ENCODE measurements around the gene LENG9.

The LENG9 gene

GRCh38 chr19:54434873-54435214 lies 28.7 kb downstream of the LENG9 start:
- peaks cover 33% of the 10 kb centered on the region for H3K4me1 ChIP-seq (ENCODE audit: control insufficient read depth, insufficient read depth, low read length)

GRCh38 chr19:54434112-54434872 lies 29.3 kb downstream of the LENG9 start:
- Histone ChIP-seq H3K27ac (ENCODE audit: low read length) (no peak overlapping the region), H3K36me3 (ENCODE audit: control insufficient read depth in 2 of 2, insufficient read depth in 2 of 2, low read length in 2 of 2) (no peaks in the 10 kb centered on the region), H3K9me3 (ENCODE audit: control insufficient read depth in 2 of 2, low read length in 2 of 2) (no peaks in the 10 kb centered on the region), H3K4me1 (ENCODE audit: control insufficient read depth, insufficient read depth, low read length) (peaks cover 33% of the 10 kb centered on the region), H3K4me3 (ENCODE audit: low read length in 2 of 2) (no peak overlapping the region), H3K9ac (ENCODE audit: low read length in 2 of 2) (no peak overlapping the region), H3K27me3 (ENCODE audit: control insufficient read depth in 1 of 2, insufficient read depth in 2 of 2, low read length in 2 of 2) (peaks cover 17 to 42% of the 10 kb centered on the region in 2 donors)

More at GRCh38 chr19:54434873-54435214, 28.7 kb downstream of the LENG9 start:
- peaks cover 12 to 37% of the 10 kb centered on the region in 2 donors for H3K27me3 ChIP-seq (ENCODE audit: control insufficient read depth in 1 of 2, insufficient read depth in 2 of 2, low read length in 2 of 2)
- no peak overlapping the region for H3K4me3 ChIP-seq (ENCODE audit: low read length in 2 of 2)
- no peak overlapping the region for H3K27ac ChIP-seq (ENCODE audit: low read length)
- no peaks in the 10 kb centered on the region for H3K36me3 ChIP-seq (ENCODE audit: control insufficient read depth in 2 of 2, insufficient read depth in 2 of 2, low read length in 2 of 2)
- H3K9me3 ChIP-seq (ENCODE audit: control insufficient read depth in 2 of 2, low read length in 2 of 2): no peaks in the 10 kb centered on the region
- H3K9ac ChIP-seq (ENCODE audit: low read length in 2 of 2): no peak overlapping the region

DNA sequence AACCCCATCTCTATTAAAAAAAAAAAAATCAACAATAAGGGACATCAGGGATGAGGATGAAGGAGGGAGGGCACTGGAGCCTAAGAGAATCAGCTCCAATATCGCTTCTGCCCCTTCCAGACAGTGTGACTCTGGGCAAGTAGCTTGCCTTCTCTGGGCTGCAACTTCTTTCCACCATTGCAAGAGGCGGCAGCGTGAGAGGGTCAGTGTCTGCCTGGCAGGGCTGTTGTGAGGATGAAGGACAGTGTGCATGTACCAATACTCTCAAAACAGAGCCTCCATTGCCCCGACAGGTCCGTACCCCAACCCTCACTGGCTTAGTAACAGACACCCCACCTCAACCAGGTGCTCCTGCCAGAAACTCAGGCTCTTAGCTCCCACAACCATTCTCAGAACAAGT lies 29.9 kb downstream of the LENG9 start:
- H3K27ac ChIP-seq (ENCODE audit: low read length): no peak overlapping the region
- H3K9me3 ChIP-seq (ENCODE audit: control insufficient read depth in 2 of 2, low read length in 2 of 2): no peaks in the 10 kb centered on the region
- H3K9ac ChIP-seq (ENCODE audit: low read length in 2 of 2): no peak overlapping the region
- peaks cover 22 to 48% of the 10 kb centered on the region in 2 donors for H3K27me3 ChIP-seq (ENCODE audit: control insufficient read depth in 1 of 2, insufficient read depth in 2 of 2, low read length in 2 of 2)
- H3K4me1 ChIP-seq (ENCODE audit: control insufficient read depth, insufficient read depth, low read length): peaks cover 33% of the 10 kb centered on the region
- H3K4me3 ChIP-seq (ENCODE audit: low read length in 2 of 2): no peak overlapping the region
- H3K36me3 ChIP-seq (ENCODE audit: control insufficient read depth in 2 of 2, insufficient read depth in 2 of 2, low read length in 2 of 2): no peaks in the 10 kb centered on the region

GRCh38 chr19:54432144-54432738 lies 31.3 kb downstream of the LENG9 start:
- Histone ChIP-seq H3K9me3 (ENCODE audit: control insufficient read depth in 2 of 2, low read length in 2 of 2) (no peaks in the 10 kb centered on the region), H3K4me3 (ENCODE audit: low read length in 2 of 2) (no peak overlapping the region), H3K4me1 (ENCODE audit: control insufficient read depth, insufficient read depth, low read length) (peaks cover 33% of the 10 kb centered on the region), H3K27me3 (ENCODE audit: control insufficient read depth in 1 of 2, insufficient read depth in 2 of 2, low read length in 2 of 2) (peaks cover 29 to 50% of the 10 kb centered on the region in 2 donors), H3K27ac (ENCODE audit: low read length) (no peak overlapping the region), H3K36me3 (ENCODE audit: control insufficient read depth in 2 of 2, insufficient read depth in 2 of 2, low read length in 2 of 2) (no peaks in the 10 kb centered on the region), H3K9ac (ENCODE audit: low read length in 2 of 2) (no peak overlapping the region)

- Histone ChIP-seq H3K4me1 (ENCODE audit: control insufficient read depth, insufficient read depth, low read length) (peaks cover 30% of the 10 kb centered on the region), H3K9ac (ENCODE audit: low read length in 2 of 2) (no peak overlapping the region), H3K9me3 (ENCODE audit: control insufficient read depth in 2 of 2, low read length in 2 of 2) (no peaks in the 10 kb centered on the region), H3K36me3 (ENCODE audit: control insufficient read depth in 2 of 2, insufficient read depth in 2 of 2, low read length in 2 of 2) (no peaks in the 10 kb centered on the region), H3K4me3 (ENCODE audit: low read length in 2 of 2) (peak overlapping the region in 1 of 2 donors; percentile 22), H3K27ac (ENCODE audit: low read length) (no peak overlapping the region), H3K27me3 (ENCODE audit: control insufficient read depth in 1 of 2, insufficient read depth in 2 of 2, low read length in 2 of 2) (peaks cover 32 to 54% of the 10 kb centered on the region in 2 donors)
These were observed 32.2 kb downstream of the LENG9 start for GRCh38 chr19:54431255-54431838.

- H3K4me1 ChIP-seq (ENCODE audit: control insufficient read depth, insufficient read depth, low read length): peaks cover 23% of the 10 kb centered on the region
- H3K27ac ChIP-seq (ENCODE audit: low read length): no peak overlapping the region
- no peaks in the 10 kb centered on the region for H3K36me3 ChIP-seq (ENCODE audit: control insufficient read depth in 2 of 2, insufficient read depth in 2 of 2, low read length in 2 of 2)
- H3K9me3 ChIP-seq (ENCODE audit: control insufficient read depth in 2 of 2, low read length in 2 of 2): no peaks in the 10 kb centered on the region
- H3K4me3 ChIP-seq (ENCODE audit: low read length in 2 of 2): peak overlapping the region in 1 of 2 donors; percentile 64
- no peak overlapping the region for H3K9ac ChIP-seq (ENCODE audit: low read length in 2 of 2)
- peaks cover 37 to 59% of the 10 kb centered on the region in 2 donors for H3K27me3 ChIP-seq (ENCODE audit: control insufficient read depth in 1 of 2, insufficient read depth in 2 of 2, low read length in 2 of 2)
These were observed 33.0 kb downstream of the LENG9 start for GRCh38 chr19:54430306-54431254.

- H3K36me3 ChIP-seq (ENCODE audit: control insufficient read depth in 2 of 2, insufficient read depth in 2 of 2, low read length in 2 of 2): no peaks in the 10 kb centered on the region
- H3K4me3 ChIP-seq (ENCODE audit: low read length in 2 of 2): no peak overlapping the region
- H3K9me3 ChIP-seq (ENCODE audit: control insufficient read depth in 2 of 2, low read length in 2 of 2): no peaks in the 10 kb centered on the region
- no peak overlapping the region for H3K9ac ChIP-seq (ENCODE audit: low read length in 2 of 2)
- H3K4me1 ChIP-seq (ENCODE audit: control insufficient read depth, insufficient read depth, low read length): peaks cover 14% of the 10 kb centered on the region
- no peak overlapping the region for H3K27ac ChIP-seq (ENCODE audit: low read length)
- H3K27me3 ChIP-seq (ENCODE audit: control insufficient read depth in 1 of 2, insufficient read depth in 2 of 2, low read length in 2 of 2): peaks cover 39 to 59% of the 10 kb centered on the region in 2 donors
These were observed 33.9 kb downstream of the LENG9 start for GRCh38 chr19:54429545-54430227.

- Histone ChIP-seq H3K4me3 (ENCODE audit: low read length in 2 of 2) (no peak overlapping the region), H3K36me3 (ENCODE audit: control insufficient read depth in 2 of 2, insufficient read depth in 2 of 2, low read length in 2 of 2) (no peaks in the 10 kb centered on the region), H3K27ac (ENCODE audit: low read length) (no peak overlapping the region), H3K27me3 (ENCODE audit: control insufficient read depth in 1 of 2, insufficient read depth in 2 of 2, low read length in 2 of 2) (peaks cover 43 to 57% of the 10 kb centered on the region in 2 donors), H3K9me3 (ENCODE audit: control insufficient read depth in 2 of 2, low read length in 2 of 2) (no peaks in the 10 kb centered on the region), H3K4me1 (ENCODE audit: control insufficient read depth, insufficient read depth, low read length) (peaks cover 13% of the 10 kb centered on the region), H3K9ac (ENCODE audit: low read length in 2 of 2) (no peak overlapping the region)
These were observed 34.4 kb downstream of the LENG9 start for GRCh38 chr19:54429176-54429495.

DNA sequence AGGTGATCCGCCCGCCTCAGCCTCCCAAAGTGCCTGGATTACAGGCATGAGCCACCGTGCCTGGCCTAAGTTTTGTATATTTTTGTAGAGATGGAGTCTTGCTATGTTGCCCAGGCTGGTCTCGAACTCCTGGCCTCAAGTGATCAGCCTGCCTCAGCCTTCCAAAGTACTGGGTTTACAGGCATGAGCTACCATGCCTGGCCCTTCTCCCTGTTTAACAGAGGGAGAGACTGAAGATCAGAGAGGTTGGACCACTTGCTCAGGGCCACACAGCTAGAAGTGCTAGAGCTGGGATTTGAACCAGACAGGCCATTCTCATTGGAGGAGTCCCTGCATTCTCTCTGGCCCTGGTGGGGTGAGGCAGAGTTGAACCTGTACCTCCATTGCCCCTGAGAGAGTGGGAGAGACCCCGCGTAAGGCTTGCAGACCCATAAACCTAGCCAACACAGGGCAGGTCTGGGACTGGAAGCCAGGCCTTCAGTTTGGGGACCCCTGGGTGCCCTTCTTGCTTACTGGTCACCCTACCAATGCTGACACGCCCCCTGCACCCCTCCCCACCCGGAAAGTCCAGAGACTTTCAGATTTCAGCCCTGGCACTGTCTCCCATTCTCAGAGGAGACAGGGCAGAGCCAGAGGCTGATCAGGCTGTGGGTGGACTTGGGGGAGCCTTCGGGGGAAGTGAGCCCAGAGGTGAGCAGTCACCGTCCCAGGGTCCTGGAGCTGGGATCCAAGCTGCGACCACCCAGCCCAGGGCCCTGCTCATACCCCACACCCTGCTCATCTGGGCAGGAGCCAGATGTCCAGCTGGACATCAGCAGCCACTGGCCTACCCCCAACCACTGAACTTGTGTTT lies 35.0 kb downstream of the LENG9 start:
- Histone ChIP-seq H3K36me3 (ENCODE audit: control insufficient read depth in 2 of 2, insufficient read depth in 2 of 2, low read length in 2 of 2) (no peaks in the 10 kb centered on the region), H3K27me3 (ENCODE audit: control insufficient read depth in 1 of 2, insufficient read depth in 2 of 2, low read length in 2 of 2) (peaks cover 43 to 51% of the 10 kb centered on the region in 2 donors), H3K9me3 (ENCODE audit: control insufficient read depth in 2 of 2, low read length in 2 of 2) (no peaks in the 10 kb centered on the region), H3K4me3 (ENCODE audit: low read length in 2 of 2) (no peak overlapping the region), H3K4me1 (ENCODE audit: control insufficient read depth, insufficient read depth, low read length) (peaks cover 13% of the 10 kb centered on the region), H3K9ac (ENCODE audit: low read length in 2 of 2) (no peak overlapping the region), H3K27ac (ENCODE audit: low read length) (no peak overlapping the region)
